WTC11 (cell line): ENCODE measurements around the gene PAX8.

Source experiments
- CTCF ChIP-seq: fragments of 200-600 bp; IDR thresholded peaks from 2 replicates; pipeline ENCODE4 v1.8.0; 2022; ENCODE audit warnings: antibody characterized with exemption
- SMAD4 ChIP-seq: sonication (generic); formaldehyde crosslinking; IDR thresholded peaks from 2 replicates; pipeline ENCODE4 v1.8.0; 2022; ENCODE audit warnings: mild to moderate bottlenecking, missing genetic modification reagents
- STAT6 ChIP-seq: sonication (generic); formaldehyde crosslinking; conservative IDR thresholded peaks from 2 replicates; pipeline ENCODE4 v1.8.1; 2023; ENCODE audit warnings: mild to moderate bottlenecking, low read depth, missing genetic modification reagents, moderate library complexity

- TF ChIP-seq CTCF (no peak), SMAD4 (CRISPR knock-in tag) (no peak), STAT6 (CRISPR knock-in tag) (no peak)
Measured at GRCh38 chr2:113195923-113196501, 82.7 kb downstream of the PAX8 start.
